Mammary epithelial cell (primary cell): Measurements from ENCODE around the gene PIP4K2A.

Experiments used
- EZH2 ChIP-seq: IDR thresholded peaks from 2 replicates; pipeline ENCODE4 v1.6.1; 2012; ENCODE audit warnings: low read length, inconsistent platforms, borderline replicate concordance
- TF ChIP-seq, protein P1 (sequence below), 2 donors: IDR thresholded peaks in 1 of 2; conservative IDR thresholded peaks in 1 of 2; 2 replicates each; pipeline ENCODE4 v1.5.1; 2011 to 2012; ENCODE audit warnings: inconsistent platforms in 2 of 2, low read length in 2 of 2, mild to moderate bottlenecking in 2 of 2, control low read depth in 1 of 2, low read depth in 1 of 2; ENCODE audit not compliant: insufficient read depth in 1 of 2; ENCODE audit errors: extremely low read depth in 1 of 2

DNA sequence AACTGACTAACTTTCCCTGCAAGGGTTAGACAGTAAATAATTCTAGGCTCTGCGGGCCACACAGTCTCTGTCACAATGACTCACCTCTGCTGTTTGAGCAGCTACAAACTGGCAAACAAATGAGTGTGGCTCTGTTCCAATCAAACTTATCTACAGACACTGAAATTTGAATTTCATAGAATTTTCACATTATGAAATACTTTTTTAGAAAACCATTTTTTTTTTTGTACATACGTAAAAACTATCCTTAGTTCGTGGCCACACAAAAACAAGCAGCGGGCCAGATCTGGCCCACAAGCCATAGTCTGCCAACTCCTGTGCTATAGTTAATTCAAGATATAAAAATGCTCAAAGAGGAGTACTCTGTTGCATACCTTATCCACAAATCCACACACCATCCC, 32.6 kb downstream of the PIP4K2A start:
- TF ChIP-seq, protein P1, sequence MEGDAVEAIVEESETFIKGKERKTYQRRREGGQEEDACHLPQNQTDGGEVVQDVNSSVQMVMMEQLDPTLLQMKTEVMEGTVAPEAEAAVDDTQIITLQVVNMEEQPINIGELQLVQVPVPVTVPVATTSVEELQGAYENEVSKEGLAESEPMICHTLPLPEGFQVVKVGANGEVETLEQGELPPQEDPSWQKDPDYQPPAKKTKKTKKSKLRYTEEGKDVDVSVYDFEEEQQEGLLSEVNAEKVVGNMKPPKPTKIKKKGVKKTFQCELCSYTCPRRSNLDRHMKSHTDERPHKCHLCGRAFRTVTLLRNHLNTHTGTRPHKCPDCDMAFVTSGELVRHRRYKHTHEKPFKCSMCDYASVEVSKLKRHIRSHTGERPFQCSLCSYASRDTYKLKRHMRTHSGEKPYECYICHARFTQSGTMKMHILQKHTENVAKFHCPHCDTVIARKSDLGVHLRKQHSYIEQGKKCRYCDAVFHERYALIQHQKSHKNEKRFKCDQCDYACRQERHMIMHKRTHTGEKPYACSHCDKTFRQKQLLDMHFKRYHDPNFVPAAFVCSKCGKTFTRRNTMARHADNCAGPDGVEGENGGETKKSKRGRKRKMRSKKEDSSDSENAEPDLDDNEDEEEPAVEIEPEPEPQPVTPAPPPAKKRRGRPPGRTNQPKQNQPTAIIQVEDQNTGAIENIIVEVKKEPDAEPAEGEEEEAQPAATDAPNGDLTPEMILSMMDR (conservative IDR thresholded peaks at IDR 0.05 in 1 of 2, IDR thresholded peaks at IDR 0.05 in 1 of 2; ENCODE audit: extremely low read depth in 1 of 2, insufficient read depth in 1 of 2, low read depth in 1 of 2, low read length in 2 of 2) = no peak
- TF ChIP-seq EZH2 = no peak
